Stimulated activated CD8-positive, alpha-beta memory T cell treated with anti-CD3 and anti-CD28 coated beads, Interleukin-15, amount 100 ng/mL, for 1 hour (primary cell): ENCODE results near the gene FITM2.
"Not testable (repeated sequence)": the region's sequence is repeated elsewhere in the genome, so short reads cannot be mapped to it uniquely, and the experiment has no call there.

ENCODE experiments used
- DNase-seq: peaks from one replicate; pipeline ENCODE4 v3.0.0-alpha.2; 2020; ENCODE audit warnings: low read depth

The FITM2 gene

GRCh38 chr20:44310664-44311639 is at the start of gene FITM2:
Gene FITM2 (minus strand): TSS chr20:44311202. CDS start chr20:44311148, 54 bp downstream.
- DNase-seq = peak; percentile 93

- no peak for DNase-seq
Observed at GRCh38 chr20:44360221-44360620, 49.2 kb upstream of the FITM2 start.

- no peak for DNase-seq
Observed at GRCh38 chr20:44358776-44359175, 47.8 kb upstream of the FITM2 start.

GRCh38 chr20:44357555-44358125 is 46.6 kb upstream of the FITM2 start:
- DNase-seq = no peak

GRCh38 chr20:44357020-44357419 is 46.0 kb upstream of the FITM2 start:
- DNase-seq = no peak

- no peak for DNase-seq
Observed at GRCh38 chr20:44356353-44356723, 45.3 kb upstream of the FITM2 start.

GRCh38 chr20:44355498-44356352 is 44.7 kb upstream of the FITM2 start, which contains the start of gene HNF4A:
Gene HNF4A (plus strand): TSS chr20:44355699. CDS start chr20:44355805, 106 bp downstream.
- DNase-seq = no peak

- DNase-seq = no peak
Observed at GRCh38 chr20:44354979-44355497, 44.0 kb upstream of the FITM2 start.

GRCh38 chr20:44350567-44350966 is 39.6 kb upstream of the FITM2 start:
- DNase-seq = no peak

- DNase-seq = no peak
Observed at GRCh38 chr20:44349349-44349748, 38.3 kb upstream of the FITM2 start.

GRCh38 chr20:44348168-44348659 is 37.2 kb upstream of the FITM2 start:
- DNase-seq = no peak

GRCh38 chr20:44345941-44346340 is 34.9 kb upstream of the FITM2 start:
- DNase-seq = not testable (repeated sequence)

- DNase-seq = no peak
Observed at GRCh38 chr20:44345147-44345546, 34.1 kb upstream of the FITM2 start.

GRCh38 chr20:44344723-44345122 is 33.7 kb upstream of the FITM2 start:
- DNase-seq = no peak

GRCh38 chr20:44343162-44343675 is 32.2 kb upstream of the FITM2 start:
- no peak for DNase-seq

GRCh38 chr20:44342248-44342647 is 31.2 kb upstream of the FITM2 start:
- DNase-seq = no peak

GRCh38 chr20:44336725-44337380 is 25.9 kb upstream of the FITM2 start, which contains the start of gene R3HDML:
Gene R3HDML (plus strand): TSS chr20:44337043. CDS start chr20:44337158, 115 bp downstream.
- DNase-seq = no peak

- DNase-seq = no peak
Observed at GRCh38 chr20:44336086-44336485, 25.1 kb upstream of the FITM2 start.

GRCh38 chr20:44335675-44336074 is 24.7 kb upstream of the FITM2 start:
- no peak for DNase-seq

- no peak for DNase-seq
Observed at GRCh38 chr20:44334709-44335108, 23.7 kb upstream of the FITM2 start.

GRCh38 chr20:44334306-44334705 is 23.3 kb upstream of the FITM2 start:
- no peak for DNase-seq
